Left kidney (tissue), 8 donors: ENCODE data around the gene KLRF2. TPM values are rescaled to one million over a fixed set of nuclear protein-coding genes. Genes with fewer than 3 reads are reported as not detected.
"Not testable (repeated sequence)": the region's sequence is repeated elsewhere in the genome, so short reads cannot be mapped to it uniquely, and the experiment has no call there.

Experiments
- DNase-seq: peaks from one replicate; pipeline ENCODE4 v3.0.0-alpha.2; 2013
- long read RNA-seq, 8 donors: transcript quantifications; one replicate each; lab custom pipeline, GENCODE V29; 2026
- polyA plus RNA-seq: library from polyadenylated mRNA; unstranded; fragments of 120-200 nt; gene quantifications from one replicate; pipeline ENCODE4 v1.2.1, GENCODE V29; 2013; ENCODE audit not compliant: insufficient read length

KLRF2 gene, protein sequence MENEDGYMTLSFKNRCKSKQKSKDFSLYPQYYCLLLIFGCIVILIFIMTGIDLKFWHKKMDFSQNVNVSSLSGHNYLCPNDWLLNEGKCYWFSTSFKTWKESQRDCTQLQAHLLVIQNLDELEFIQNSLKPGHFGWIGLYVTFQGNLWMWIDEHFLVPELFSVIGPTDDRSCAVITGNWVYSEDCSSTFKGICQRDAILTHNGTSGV
- not detected for polyA plus RNA-seq
- long read RNA-seq, donor 1: 0 reads
- long read RNA-seq, donor 2: 0 reads
- long read RNA-seq, donor 3: 0 reads
- long read RNA-seq, donor 4: 0 reads
- long read RNA-seq, donor 5: 0 reads
- long read RNA-seq, donor 6: 0 reads
- long read RNA-seq, donor 7: 0 reads
- long read RNA-seq, donor 8: 0 reads

GRCh38 chr12:9881246-9881645, at the start of gene KLRF2:
Gene KLRF2, plus strand, starts transcription at chr12:9881489. Its CDS starts 107 bp downstream, at chr12:9881596.
- no peak for DNase-seq

- DNase-seq: no peak
These were observed 49.6 kb upstream of the KLRF2 start for GRCh38 chr12:9831720-9832119.

- DNase-seq: no peak
These were observed 37.9 kb upstream of the KLRF2 start for GRCh38 chr12:9843407-9843806.

- DNase-seq: no peak
These were observed 32.4 kb upstream of the KLRF2 start for GRCh38 chr12:9848899-9849298.

- no peak for DNase-seq
These were observed 30.2 kb upstream of the KLRF2 start for GRCh38 chr12:9851050-9851449.

- no peak for DNase-seq
These were observed 29.4 kb upstream of the KLRF2 start for GRCh38 chr12:9851927-9852326.

GRCh38 chr12:9856151-9856550, 25.1 kb upstream of the KLRF2 start:
- DNase-seq: no peak

GRCh38 chr12:9856894-9857293, 24.4 kb upstream of the KLRF2 start:
- no peak for DNase-seq

GRCh38 chr12:9858135-9858534, 23.2 kb upstream of the KLRF2 start:
- no peak for DNase-seq

GRCh38 chr12:9864913-9865675, 16.2 kb upstream of the KLRF2 start:
- no peak for DNase-seq

GRCh38 chr12:9866860-9867269, 14.4 kb upstream of the KLRF2 start:
- DNase-seq: no peak

GRCh38 chr12:9867531-9867930, 13.8 kb upstream of the KLRF2 start:
- no peak for DNase-seq

- no peak for DNase-seq
These were observed 12.9 kb upstream of the KLRF2 start for GRCh38 chr12:9868311-9868801.

DNA sequence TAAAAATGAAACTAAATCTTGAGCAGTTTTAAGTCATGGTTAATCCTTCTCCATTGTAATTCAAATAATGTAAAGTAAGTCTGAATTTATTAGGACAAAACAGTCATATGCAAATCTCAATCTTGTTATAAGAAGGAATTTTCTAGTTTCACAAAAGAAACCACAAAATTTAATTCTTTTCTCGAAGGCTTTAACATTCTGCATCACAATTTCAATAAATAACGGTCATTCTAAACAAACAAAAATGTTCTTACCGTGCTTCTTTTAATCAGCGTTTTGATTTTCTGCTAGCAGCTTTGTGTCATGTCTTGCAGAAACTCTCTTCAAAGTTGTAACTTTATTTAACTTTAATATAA, 12.4 kb upstream of the KLRF2 start:
- DNase-seq: no peak

DNA sequence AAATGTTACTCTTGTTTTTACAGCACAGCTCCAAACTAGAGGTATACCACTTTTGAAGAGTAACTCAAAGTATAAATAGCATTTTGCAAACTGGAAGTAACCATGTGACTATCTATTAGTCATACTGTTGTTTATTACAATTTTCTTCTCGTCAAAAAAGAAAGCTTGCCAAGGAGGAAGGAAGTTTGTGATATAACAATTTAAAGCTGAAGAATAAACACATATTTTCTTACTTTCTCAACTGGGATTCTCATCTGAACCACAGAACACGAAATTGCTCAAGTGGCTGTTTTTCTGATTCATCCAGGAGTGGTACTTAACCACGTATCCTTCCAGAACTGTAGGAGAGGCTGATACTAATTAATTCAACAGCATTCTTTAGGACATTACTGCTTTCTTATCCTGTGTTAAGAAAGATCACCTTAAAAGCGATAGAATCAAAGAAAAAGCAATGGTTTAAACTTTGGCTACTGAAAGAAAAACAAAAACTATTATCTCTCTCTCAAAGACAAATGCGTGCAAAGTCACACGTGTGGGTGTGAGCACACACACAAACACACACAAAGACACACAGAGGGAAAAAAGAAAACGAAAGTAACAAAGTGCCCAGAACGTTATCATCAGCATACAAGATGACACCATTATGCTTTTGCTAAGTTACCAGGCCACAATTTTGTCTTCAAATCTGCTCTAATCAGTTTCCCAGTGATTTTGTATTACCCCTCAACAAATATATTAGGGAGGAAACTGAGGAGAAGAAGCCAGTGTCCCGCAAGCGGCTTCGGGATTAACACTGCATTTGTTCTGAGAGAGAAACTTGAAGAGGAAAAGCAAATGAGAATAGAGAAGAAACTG, 11.8 kb upstream of the KLRF2 start, which contains the start of gene CLEC2B:
Gene CLEC2B (minus strand): TSS at position 48 of the 855 bp plus-strand sequence.
- DNase-seq: no peak

- no peak for DNase-seq
These were observed 10.9 kb upstream of the KLRF2 start for GRCh38 chr12:9870286-9870866.

- no peak for DNase-seq
These were observed 9.1 kb upstream of the KLRF2 start for GRCh38 chr12:9872162-9872561.

DNA sequence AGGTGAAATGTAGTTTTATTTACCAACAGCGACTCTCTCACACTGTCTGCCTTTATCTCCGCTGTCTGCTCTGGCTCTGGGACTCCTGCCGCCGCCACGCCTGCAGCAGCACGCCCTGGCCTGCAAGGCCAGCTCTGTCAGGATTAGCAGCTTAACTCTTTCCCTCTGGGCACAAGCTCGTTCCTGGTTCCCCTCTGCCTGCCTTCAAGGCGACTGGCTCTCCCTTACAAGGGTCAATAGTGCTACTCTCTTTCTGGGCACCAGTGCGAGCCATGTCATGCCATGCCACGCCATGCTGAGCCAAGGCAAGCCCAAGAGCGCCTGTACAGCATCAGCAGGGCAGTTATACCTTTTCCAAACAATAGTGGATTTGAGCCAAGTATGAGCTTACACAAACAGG, 8.5 kb upstream of the KLRF2 start:
- no peak for DNase-seq

GRCh38 chr12:9876120-9876519, 5.2 kb upstream of the KLRF2 start:
- DNase-seq: not testable (repeated sequence)

DNA sequence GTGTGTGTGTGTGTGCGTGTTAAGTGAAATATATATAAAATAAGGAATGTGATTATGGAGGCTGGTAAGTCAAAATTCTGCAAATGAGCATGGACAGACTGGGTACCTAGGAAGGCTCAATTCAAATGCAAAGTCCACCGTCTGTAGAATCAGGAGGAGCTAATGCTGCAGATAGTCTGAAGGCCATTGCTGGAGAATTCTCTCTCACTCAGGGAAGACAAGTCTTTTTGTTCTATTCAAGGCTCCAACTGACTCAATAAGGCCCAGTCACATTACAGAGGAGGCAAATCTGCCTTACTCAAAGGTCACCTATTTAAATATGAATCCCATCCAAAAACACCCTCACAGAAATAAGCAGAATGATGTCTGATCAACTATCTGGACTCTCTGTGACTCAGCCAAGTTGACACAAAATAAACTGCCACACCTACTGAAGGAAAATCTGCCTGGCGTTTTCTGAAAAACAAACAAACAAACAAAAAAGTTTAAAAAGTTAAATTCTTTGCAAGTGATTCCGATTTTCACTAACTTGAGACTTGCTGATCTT, 684 bp upstream of the KLRF2 start:
- no peak for DNase-seq

DNA sequence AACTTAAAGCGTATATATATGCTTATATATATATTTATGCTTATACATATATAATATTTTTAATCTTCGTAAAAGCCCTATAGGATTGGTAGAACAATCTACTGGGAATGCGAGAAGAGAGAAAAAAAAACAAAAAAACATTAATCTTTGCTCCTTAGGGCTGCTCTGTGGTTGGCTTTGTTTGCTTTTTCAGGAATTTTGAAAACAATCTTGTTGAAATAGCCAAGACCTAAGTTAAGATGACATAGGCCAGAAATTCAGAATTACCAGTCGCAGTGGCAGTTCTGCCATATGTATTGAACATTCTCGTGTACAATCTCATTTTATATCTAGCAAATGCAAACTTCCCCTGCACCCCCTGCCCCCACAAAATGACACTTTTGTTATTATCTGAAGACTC, 699 bp downstream of the KLRF2 start:
- DNase-seq: no peak

DNA sequence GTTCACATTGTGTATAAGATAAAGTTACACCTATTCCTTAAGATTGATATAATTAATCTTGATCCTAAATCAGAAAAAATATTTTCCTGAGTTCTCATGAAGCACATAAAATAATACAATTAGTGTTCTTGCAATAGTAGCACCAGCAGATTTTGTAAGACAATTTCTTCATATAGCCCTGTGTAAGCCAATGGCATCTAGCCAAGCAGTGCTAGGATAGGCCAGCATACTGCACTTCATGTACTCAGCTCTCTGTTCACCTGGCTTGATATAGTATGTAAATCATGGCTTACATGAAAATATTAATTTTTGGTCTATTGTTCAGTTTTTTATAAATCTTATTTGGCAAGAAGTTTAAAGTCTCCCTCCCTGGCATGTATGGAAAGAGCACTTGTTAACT, 1.9 kb downstream of the KLRF2 start:
- no peak for DNase-seq
